Measurements from ENCODE around the gene NMU. TPM values are rescaled to one million over a fixed set of nuclear protein-coding genes. Genes with fewer than 3 reads are reported as not detected.
A peak's percentile ranks its signal among the peaks of the same experiment; 100 is the strongest.
"Not testable (repeated sequence)": the region's sequence is repeated elsewhere in the genome, so short reads cannot be mapped to it uniquely, and the experiment has no call there.

Gene NMU
- total RNA-seq, 1 experiment from 2014 or later = 5.1 TPM

DNA sequence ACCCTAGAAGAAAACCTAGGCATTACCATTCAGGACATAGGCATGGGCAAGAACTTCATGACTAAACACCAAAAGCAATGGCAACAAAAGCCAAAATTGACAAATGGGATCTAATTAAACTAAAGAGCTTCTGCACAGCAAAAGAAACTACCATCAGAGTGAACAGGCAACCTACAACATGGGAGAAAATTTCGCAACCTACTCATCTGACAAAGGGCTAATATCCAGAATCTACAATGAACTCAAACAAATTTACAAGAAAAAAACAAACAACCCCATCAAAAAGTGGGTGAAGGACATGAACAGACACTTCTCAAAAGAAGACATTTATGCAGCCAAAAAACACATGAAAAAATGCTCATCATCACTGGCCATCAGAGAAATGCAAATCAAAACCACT is 12.0 kb downstream of the NMU start:
- DNase-seq (ENCODE audit: low read depth) = not testable (repeated sequence)

DNA sequence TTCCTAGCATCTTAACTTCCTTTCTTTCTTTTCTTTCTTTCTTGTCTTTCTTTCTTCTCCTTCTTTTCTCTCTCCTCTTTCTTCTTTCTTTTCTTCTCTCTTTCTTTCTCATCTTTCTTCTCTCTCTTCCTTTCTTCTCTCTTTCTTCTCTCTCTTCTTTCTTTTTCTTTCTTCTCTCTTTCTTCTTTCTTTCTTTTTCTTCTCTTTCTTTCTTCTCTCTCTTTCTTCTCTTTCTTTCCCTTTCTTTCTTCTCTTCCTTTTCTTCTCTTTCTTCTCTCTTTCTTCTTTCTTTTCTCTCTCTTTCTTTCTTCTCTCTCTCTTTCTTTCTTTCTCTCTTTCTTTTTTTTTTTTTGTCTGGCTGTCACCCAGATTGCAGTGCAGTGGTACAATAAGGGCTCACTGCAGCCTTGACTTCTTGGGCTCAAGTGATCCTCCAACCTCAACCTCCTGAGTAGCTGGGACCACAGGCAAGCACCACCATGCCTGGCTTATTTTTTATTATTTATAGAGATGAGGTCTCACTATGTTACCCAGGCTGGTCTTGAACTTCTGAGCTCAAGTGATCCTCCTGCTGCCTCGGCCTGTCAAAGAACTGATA is 17.5 kb downstream of the NMU start:
- DNase-seq (ENCODE audit: low read depth) = no peak

DNA sequence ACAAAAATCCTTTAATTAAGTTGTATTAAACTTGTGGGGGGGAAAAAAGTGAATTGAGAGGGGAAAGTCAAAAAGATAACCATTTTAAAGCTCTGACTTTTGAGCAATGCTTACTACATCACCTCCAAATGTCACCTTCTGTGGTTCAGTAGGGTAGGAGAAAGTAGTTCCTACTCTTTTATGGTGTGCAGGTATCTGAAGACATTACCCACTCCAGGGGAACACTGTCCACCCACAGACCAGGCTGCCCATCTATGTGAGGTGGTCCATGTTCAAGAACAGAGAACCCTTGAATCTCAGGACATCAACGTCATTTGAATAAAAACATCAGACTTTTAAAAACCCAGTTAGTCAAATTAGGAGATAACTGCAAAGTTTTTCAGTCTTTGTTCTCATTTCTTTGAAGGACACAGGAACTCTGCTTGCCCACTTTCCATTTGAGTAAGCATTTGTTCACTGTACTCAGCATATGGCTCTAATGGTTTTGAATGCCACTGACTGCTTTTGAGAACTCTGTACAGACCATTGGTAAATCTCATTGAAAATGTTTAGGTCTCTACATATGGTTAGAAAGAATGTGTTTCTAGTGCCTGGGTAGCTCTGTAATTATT is 18.4 kb downstream of the NMU start:
- DNase-seq (ENCODE audit: low read depth) = no peak

DNA sequence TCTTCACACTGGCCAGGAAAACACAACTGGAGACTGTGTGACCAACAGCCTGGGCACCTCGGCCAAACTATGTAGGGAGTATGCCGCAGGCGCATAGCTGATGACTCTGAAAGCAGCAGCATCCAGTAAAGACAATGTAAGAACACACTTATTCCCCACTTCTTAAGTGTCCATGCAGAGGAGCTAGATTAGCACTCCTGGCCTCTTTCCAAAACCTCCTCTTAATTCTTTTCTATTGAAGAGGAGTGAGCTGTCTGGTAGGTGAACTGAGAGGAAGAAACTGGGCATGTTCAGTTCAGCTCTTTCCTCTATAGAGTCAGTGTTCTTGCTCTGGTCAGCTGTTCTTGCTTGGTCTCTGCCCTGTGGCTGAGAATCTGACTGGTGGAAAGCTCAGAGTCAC is 21.1 kb downstream of the NMU start:
- DNase-seq (ENCODE audit: low read depth) = no peak

DNA sequence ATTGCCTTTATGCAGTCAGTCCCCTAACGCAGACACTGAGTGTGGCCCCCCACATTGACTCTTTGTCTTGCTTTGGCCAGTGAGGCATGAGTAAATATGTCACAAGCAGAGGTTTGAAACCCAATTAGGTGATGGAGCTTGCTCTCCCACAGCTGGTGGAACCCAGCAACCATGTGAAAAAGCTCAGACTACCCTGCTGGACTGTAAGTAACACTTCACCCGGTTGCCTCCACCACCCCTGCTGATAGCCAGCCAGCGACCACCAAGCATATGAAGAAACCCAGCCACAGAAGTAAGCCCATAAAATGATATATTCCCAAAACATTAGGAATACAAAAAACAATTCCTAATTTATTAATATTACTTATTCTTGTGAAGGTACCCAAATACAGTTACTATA is 22.5 kb downstream of the NMU start:
- no peak for DNase-seq (ENCODE audit: low read depth)

DNA sequence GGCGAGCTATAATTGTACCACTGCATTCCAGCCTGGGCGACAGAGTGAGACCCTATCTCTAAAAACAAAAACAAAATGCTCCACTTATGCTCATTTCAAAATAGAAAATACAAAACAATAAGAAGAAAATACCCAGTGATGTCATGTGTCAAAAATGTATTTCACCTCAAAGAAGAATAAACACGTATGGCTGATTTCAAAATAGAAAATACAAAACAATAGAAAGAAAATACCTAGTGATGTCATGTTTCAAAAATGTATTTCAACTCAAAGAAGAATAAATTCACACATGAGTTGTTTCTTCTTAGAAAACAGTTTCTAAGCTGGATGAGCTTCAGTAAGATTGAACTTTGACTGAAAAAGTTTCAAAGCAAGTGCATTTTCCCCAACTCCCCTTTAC is 23.8 kb downstream of the NMU start:
- DNase-seq (ENCODE audit: low read depth) = no peak

DNA sequence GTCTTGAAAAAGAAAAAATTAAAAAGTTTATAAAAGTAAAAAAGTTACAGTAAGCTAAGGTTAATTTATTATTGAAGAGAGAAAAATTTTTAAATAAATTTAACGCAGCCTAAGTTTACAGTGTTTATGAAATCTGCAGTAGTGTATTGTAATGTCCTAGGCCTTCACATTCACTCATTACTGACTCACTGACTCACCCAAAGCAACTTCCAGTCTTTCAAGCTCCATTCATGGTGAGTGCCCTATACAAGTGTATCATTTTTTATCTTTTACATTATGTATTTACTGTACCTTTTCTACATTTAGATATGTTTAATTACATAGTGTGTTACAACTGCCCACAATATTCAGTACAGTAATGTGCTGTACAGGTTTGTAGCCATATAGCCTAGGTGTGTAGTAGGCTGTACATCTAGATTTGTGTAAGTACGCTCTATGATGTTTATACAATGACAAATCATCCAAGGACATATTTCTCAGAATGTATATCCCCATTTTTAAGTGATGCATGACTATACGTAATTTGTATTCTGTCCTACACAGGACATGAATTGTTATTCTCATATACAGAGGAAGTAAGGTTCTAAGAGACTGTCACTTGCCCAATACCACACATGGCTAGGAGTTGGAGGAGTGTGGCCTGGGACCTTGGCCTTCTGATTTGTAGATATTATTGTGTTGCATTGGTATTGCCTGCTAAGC is 24.6 kb downstream of the NMU start:
- DNase-seq (ENCODE audit: low read depth) = no peak

DNA sequence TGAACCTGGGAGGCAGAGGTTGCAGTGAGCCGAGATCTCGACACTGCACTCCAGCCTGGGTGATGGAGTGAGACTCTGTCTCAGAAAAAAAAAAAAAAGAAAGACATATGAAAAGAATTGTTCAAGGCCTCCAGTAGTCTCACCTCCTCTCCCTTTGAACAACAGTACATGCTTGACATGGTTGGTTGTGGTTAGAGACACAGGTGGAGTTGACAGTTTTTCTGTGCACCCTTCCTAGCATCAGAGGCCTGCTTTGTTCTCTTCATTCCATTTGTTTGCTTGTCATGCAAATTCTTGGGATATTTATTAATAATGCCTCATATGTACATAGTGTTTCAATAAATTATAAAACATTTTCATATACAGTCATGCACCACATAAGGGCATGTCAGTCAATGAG is 25.7 kb downstream of the NMU start:
- DNase-seq (ENCODE audit: low read depth) = no peak

DNA sequence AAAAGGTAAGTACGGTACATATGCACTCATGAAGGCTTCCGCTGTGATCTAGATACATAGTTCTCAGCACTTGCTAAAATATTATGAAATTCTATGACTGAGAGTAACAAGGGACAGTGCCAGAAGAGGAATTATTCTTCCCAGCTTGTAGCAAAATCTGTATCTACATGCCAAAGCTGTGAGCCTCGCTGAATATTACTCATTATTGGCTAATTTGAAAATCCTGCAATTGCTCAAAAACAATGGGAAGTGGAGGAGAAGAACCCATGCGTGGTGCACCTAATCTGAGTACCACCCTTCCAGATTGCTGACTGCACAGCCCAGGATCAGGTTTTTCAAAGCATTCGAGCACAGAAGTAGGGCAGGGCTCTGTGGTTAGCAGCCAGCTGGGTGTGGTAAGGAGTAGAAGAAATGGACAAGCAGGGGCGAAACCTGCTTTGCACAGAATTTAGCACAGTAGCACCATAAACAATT is 26.7 kb downstream of the NMU start:
- DNase-seq (ENCODE audit: low read depth) = no peak

DNA sequence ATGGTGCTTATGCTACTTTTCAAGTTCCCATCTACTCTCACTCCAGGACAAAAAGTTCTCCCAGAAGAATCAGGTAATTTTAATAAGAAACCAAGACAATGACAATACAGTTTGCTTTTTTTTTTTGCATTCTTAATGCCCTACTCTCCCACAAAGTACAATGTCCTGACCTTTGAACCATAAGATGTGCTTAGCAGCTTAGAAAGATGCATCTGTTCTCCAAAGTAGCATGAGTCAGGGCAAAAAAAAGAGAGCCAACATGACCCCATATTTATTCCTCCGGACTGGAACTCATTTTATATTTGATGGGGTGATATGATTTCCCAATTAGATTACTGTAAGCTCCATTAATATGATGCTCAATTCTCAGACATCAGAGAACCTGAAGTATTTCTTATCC is 27.5 kb downstream of the NMU start:
- no peak for DNase-seq (ENCODE audit: low read depth)

DNA sequence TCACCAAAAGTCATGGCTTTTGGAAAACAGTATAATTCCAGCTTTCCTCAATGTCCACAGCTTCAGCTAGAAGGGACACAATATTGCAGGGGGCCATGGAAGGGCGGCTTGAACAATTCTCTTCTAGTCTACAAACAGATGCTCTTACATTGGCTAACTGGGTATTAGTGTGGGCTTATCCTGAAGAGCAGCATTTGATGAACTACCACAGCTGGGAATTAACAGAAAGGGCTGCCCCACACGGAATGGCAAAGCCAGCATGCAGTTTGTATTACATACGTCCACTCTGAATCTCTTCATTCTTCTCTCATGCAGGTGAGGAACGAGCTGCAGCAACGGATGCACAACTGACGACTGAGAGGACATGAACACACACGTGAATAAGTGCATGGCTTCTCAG is 31.1 kb downstream of the NMU start:
- DNase-seq (ENCODE audit: low read depth) = no peak

DNA sequence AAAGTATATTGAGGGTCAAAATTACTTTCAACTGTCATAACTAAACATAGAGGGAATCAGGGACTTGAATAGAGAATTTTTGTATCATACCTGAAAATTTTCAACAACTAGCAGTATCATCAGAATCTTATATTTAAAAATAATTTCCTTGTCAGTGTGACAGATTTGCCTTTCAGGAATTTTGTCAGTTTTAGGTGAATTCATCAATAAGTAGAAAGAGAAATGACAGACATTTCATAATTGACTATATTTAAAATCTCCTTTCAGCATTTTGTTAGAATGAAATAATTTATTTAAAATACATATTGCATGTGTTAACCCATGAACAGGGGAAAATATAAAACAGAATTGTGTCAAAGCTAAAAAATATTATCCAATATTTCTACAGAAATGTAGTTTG is 35.5 kb downstream of the NMU start:
- no peak for DNase-seq (ENCODE audit: low read depth)

DNA sequence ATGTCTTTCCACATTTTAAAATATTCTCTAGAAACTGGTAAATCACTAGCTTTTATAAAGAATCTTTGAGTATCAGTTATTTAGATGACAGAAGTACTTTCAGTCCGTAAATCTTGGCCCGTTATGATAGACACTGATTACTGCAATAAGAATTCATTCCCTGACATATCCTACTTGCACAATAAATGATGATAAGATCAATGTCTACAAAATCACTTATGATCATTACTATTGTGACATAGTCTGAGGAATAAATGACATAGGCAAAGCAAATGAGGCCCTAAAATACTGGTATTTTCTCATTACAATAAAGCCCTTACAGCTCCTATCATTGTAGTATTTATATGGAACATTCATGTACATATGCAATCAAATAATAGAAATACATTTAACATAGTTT is 37.5 kb downstream of the NMU start:
- DNase-seq (ENCODE audit: low read depth) = no peak

DNA sequence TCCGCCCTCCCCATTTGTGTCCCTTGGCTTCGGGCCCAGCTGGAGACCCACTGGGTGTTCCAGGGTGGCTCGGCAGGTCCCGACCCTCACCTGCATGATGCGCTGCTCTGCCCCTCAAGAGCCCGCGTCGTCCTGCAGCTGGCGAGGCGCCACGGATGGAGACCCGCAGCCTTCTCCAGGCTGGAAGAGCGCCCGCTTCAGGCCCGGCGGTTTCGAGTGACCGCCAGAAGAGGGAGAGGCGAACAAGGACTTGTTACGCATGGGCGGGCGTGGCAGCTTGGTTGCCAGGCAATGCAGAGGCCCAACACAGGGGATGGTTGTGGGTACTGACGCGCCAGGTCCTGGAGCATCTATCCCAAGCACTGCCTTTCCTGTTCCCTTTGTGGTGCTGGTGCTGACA is 44.1 kb downstream of the NMU start, which contains the start of gene PDCL2:
TSS of gene PDCL2 (minus strand) at position 232 of the 400 bp plus-strand sequence. CDS start at position 96, 136 bp downstream.
- DNase-seq (ENCODE audit: low read depth) = no peak

DNA sequence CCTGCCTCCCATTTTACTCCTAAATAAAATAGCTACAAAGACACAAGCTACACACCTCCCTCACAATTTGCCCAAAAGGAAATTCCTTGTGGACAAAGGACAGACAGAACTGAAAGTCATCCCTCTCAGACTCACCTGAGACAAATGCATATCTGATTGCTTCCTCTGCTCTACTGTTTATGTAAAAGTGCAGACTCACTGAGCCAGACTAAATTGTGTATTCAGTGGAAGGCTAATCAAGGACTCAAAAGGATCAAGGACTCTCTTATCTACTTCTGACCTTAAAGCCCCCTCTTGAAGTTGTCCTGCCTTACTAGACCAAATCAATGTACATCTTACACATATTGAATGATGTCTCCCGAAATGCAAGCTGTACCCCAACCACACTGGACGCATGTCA is 47.9 kb downstream of the NMU start:
- no peak for DNase-seq (ENCODE audit: low read depth)

DNA sequence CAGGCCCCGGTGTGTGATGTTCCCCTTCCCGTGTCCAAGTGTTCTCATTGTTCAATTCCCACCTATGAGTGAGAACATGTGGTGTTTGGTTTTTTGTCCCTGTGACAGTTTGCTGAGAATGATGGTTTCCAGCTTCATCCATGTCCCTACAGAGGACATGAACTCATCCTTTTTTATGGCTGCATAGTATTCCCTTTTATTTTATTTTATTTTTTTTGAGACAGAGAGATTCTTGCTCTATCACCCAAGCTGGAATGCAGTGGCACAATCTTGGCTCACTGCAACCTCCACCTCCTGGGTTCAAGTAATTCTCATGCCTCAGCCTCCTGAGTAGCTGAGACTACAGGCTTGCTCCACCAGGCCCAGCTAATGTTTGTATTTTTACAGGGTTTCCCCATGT is 53.3 kb downstream of the NMU start:
- DNase-seq (ENCODE audit: low read depth) = not testable (repeated sequence)

DNA sequence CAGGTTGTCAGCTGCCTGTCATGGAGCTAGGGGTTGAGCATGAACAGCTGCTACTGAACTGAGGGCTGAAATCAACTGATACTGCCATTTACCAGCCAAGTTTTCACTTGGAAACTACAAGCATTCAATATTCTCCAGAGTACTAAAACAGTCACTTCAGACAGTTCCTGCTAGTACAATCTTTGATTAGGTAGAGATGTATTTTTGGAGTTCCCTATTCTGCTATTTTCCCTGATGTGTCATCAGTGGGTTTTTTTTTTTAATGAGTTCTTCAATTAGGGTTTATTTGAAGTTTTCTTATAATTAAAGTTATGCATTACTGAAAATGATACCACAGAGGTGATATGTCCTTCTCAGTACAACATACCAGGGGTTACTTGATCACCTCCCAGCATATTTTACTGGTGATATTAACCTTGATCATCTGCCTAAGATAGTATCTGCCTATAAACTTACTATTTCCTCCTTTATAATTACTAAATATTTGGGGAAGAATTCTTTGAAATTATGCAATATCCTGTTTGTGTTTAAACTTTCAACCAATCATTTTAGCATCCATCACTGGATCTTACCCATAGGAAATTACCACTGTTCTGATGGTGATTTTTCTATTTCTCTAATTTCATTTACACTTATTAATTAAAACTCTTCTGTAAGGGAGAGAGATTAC is 57.6 kb downstream of the NMU start:
- DNase-seq (ENCODE audit: low read depth) = no peak

DNA sequence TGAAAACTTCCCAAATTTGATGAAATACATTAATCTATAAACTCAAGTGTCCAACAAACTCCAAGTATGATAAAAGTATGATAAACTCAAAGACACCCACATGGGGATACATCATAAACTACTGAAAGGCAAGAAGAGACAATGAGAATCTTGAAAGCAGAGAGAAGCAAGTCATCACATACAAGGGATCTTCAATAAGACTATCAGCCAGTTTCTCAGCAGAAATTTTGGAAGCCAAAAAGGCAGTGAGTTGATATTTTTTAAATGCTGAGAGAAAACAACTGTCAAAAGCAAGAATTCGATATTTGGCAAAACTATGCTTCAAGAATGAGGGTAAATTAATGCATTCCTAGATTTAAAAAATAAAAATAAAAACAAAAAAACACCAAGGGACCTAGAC is 60.6 kb downstream of the NMU start:
- no peak for DNase-seq (ENCODE audit: low read depth)

DNA sequence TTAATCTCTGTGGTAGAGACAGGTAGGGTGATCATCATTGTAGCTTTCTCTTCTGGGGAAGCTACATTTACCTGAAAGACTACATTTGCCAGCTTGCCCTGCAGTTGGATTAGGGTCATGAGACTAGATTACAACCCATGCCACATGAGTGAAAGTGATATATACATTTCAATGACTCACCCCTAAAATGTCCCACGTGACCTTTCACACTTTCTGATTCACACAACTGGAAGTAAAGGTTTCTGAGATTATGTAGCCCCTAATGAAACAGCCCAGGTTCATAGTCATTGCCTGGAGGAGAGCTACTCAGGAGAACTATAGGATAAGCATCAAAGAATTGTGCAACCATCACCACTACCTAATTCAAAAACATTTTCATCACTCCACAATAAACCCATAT is 61.8 kb downstream of the NMU start:
- peak; percentile 11 for DNase-seq (ENCODE audit: low read depth)

DNA sequence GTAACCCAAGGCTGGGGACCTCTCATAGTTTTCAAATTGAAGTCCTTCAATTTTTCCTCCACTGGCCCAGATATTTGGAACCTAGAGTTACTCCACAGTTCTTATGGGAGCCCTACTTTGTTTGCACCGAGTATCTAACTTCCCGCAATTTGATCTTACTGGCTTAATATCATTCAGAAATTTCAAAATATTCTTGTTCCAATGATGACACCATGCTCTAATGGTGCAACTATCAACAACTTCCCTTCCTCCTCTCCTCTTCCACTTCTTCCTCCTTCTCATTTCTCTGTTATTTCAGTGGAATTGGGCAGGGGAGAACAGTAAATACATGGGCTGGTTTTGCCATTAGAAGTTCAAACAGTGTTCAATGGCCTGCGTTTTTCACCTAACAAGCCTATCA is 64.3 kb downstream of the NMU start:
- DNase-seq (ENCODE audit: low read depth) = no peak

DNA sequence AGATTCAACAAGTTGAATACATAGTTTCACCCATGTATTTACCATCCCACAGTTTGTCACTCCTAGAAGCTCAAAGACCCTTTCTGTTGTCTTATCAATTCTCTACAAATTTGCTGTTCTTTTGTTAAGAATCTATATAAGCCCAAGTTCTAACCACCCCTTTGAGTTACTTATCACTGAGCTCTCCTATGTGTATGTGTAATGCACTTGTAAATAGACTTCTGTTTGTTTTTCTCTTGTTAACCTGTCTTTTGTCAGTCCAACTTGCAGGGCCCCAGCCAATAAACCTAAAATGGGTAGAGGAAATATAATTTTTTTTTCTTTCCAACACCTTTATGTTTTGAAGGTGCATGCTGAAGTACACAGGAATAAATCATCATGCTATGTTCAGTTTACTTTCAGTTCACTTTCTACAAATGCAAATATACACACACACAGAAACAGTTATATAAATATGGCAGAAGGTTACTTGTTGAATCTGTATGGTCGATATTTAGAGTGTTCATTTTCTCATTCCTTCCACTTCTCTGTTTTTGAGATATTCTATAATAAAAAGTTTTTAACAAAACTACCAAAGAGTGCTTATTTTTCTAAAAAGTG is 67.1 kb downstream of the NMU start:
- no peak for DNase-seq (ENCODE audit: low read depth)

DNA sequence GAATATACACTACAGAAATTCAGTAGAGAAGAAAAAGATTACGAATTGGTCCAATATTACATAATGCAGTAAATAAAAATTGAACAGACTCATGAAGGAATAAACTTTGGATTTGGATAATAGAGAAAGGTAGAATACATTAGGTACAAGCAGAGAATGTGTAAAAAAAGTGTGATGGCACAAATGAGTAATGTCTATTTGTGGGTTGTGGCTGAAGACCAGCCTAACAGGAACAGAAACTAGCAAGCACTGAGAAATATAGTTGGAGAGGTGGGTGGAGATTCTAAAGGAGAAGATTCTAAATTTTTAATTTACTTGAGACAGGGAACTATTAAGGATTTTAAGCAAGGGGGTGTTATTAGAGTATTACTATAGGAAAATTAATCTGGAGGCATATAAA is 74.2 kb downstream of the NMU start:
- DNase-seq (ENCODE audit: low read depth) = no peak

Data from Daoy (cell line).